ENCODE results near the gene KRT28.
"Not testable (repeated sequence)": the region's sequence is repeated elsewhere in the genome, so short reads cannot be mapped to it uniquely, and the experiment has no call there.

Gene KRT28

GRCh38 chr17:40815381-40815780 is 15.6 kb upstream of the KRT28 start:
- peaks cover 0 to 16% of the 10 kb centered on the region in 2 experiments; a peak in 1 of 3 replicates for H3K36me3 ChIP-seq (ENCODE audit: control insufficient read depth in 2 of 2, insufficient read depth in 1 of 2, low read length in 2 of 2)
- no peak overlapping the region for H3K4me3 ChIP-seq (ENCODE audit: low read depth, low read length)
- no peaks in the 10 kb centered on the region for H3K9me3 ChIP-seq (ENCODE audit: control insufficient read depth, insufficient read depth, low read depth, low read length)
- ChIA-PET CTCF (interaction anchor here (0.6 to 1.6 kb wide), 5 partner anchors 11 to 985 kb away, joined by 3 to 5 read pairs (median 3); no protein-coding TSS in a partner anchor), POLR2A (no interaction called here)
- H3K27ac ChIP-seq (ENCODE audit: extremely low read depth, low read depth, low read length), result no peak overlapping the region
- no peak for TF ChIP-seq HOXA7 (CRISPR knock-in tag; IDR thresholded peaks at IDR 0.05; ENCODE audit: borderline replicate concordance)
- no peak for TF ChIP-seq ZNF362 (tag by site-specific recombination; IDR thresholded peaks at IDR 0.05)
- no peak for TF ChIP-seq ZNF561 (tag by site-specific recombination; IDR thresholded peaks at IDR 0.05; ENCODE audit: borderline replicate concordance)
- no peak for TF ChIP-seq ZNF626 (tag by site-specific recombination; IDR thresholded peaks at IDR 0.05)
- TF ChIP-seq ZNF521 (tag by site-specific recombination; IDR thresholded peaks at IDR 0.05), result no peak
- 0 out of 2 replicates have a peak, but pooled peaks have one; percentile 20 for TF ChIP-seq ZNF366 (tag by site-specific recombination; conservative IDR thresholded peaks at IDR 0.05)
- TF ChIP-seq SP2 (tag by site-specific recombination; IDR thresholded peaks at IDR 0.05), result no peak
- TF ChIP-seq ZNF629 (tag by site-specific recombination; IDR thresholded peaks at IDR 0.05), result no peak
- H3K4me1 ChIP-seq (ENCODE audit: control insufficient read depth, insufficient read depth, low read length), result peaks cover 2% of the 10 kb centered on the region; the same call in 1 of the 2 replicates

- POLR2A ChIA-PET; H3K9me3 ChIP-seq (ENCODE audit: control insufficient read depth, insufficient read depth, low read depth, low read length); H3K4me3 ChIP-seq (ENCODE audit: low read depth, low read length); H3K4me1 ChIP-seq (ENCODE audit: control insufficient read depth, insufficient read depth, low read length); H3K27ac ChIP-seq (ENCODE audit: extremely low read depth, low read depth, low read length): not testable (repeated sequence)
- H3K36me3 ChIP-seq (ENCODE audit: control insufficient read depth in 2 of 2, insufficient read depth in 1 of 2, low read length in 2 of 2), result peaks cover 0 to 15% of the 10 kb centered on the region in 2 experiments; a peak in 1 of 3 replicates
- 0 out of 2 replicates have a peak, but pooled peaks have one; percentile 13 for TF ChIP-seq SCRT2 (tag by site-specific recombination; IDR thresholded peaks at IDR 0.05)
- 0 out of 2 replicates have a peak, but pooled peaks have one; percentile 20 for TF ChIP-seq ZNF580 (tag by site-specific recombination; IDR thresholded peaks at IDR 0.05)
- TF ChIP-seq ZNF146 (tag by site-specific recombination; IDR thresholded peaks at IDR 0.05), result peak; percentile 97
- peak; percentile 57; the same call in 1 of the 2 replicates for TF ChIP-seq ZNF280D (tag by site-specific recombination; IDR thresholded peaks at IDR 0.05)
- CTCF ChIA-PET, result interaction anchor here (0.7 kb wide), 1 partner anchor 835 kb away, joined by 3 read pairs; no protein-coding TSS in a partner anchor
These were observed 14.9 kb upstream of the KRT28 start for GRCh38 chr17:40814657-40815056.

- peaks cover 0 to 15% of the 10 kb centered on the region in 2 experiments; a peak in 1 of 3 replicates for H3K36me3 ChIP-seq (ENCODE audit: control insufficient read depth in 2 of 2, insufficient read depth in 1 of 2, low read length in 2 of 2)
- no peaks in the 10 kb centered on the region; the same call in 1 of the 2 replicates for H3K4me1 ChIP-seq (ENCODE audit: control insufficient read depth, insufficient read depth, low read length)
- H3K9me3 ChIP-seq (ENCODE audit: control insufficient read depth, insufficient read depth, low read depth, low read length), result no peaks in the 10 kb centered on the region
- no peak overlapping the region for H3K27ac ChIP-seq (ENCODE audit: extremely low read depth, low read depth, low read length)
- ChIA-PET POLR2A (no interaction called here), CTCF (interaction anchor here (0.7 to 1.4 kb wide), 2 partner anchors 836 to 849 kb away, joined by 3 read pairs; no protein-coding TSS in a partner anchor)
- no peak overlapping the region for H3K4me3 ChIP-seq (ENCODE audit: low read depth, low read length)
- no peak for TF ChIP-seq GLI4 (tag by site-specific recombination; IDR thresholded peaks at IDR 0.05)
- no peak for TF ChIP-seq ZBTB26 (tag by site-specific recombination; optimal IDR thresholded peaks at IDR 0.05)
- TF ChIP-seq ZNF426 (tag by site-specific recombination; IDR thresholded peaks at IDR 0.05), result no peak
- no peak for TF ChIP-seq ZNF580 (tag by site-specific recombination; IDR thresholded peaks at IDR 0.05)
- no peak for TF ChIP-seq ZNF488 (tag by site-specific recombination; IDR thresholded peaks at IDR 0.05)
- TF ChIP-seq ZNF626 (tag by site-specific recombination; IDR thresholded peaks at IDR 0.05), result no peak
- no peak for TF ChIP-seq ZNF785 (tag by site-specific recombination; IDR thresholded peaks at IDR 0.05)
- TF ChIP-seq PBX3 (CRISPR knock-in tag; IDR thresholded peaks at IDR 0.05), result no peak
- TF ChIP-seq ZNF280D (tag by site-specific recombination; IDR thresholded peaks at IDR 0.05), result no peak
These were observed 14.0 kb upstream of the KRT28 start for GRCh38 chr17:40813804-40814203.
